AG09309 (cell line): Measurements from ENCODE around the gene DAAM2.

Experiments used
- DNase-seq: peaks from one replicate; pipeline ENCODE4 v3.0.0-alpha.2; 2010; ENCODE audit warnings: low read depth
- H3K4me3 ChIP-seq: 2 replicates; pipeline ENCODE4 v1.5.1; 2011; ENCODE audit warnings: mild to moderate bottlenecking, low read depth, low read length, moderate library complexity; ENCODE audit not compliant: control insufficient read depth
- TF ChIP-seq, protein P1 (sequence below): IDR thresholded peaks from 2 replicates; pipeline ENCODE4 v1.5.1; 2011; ENCODE audit warnings: mild to moderate bottlenecking, low read depth, low read length, inconsistent platforms; ENCODE audit not compliant: insufficient read depth, control insufficient read depth; ENCODE audit errors: missing control alignments

DAAM2 gene

GRCh38 chr6:39791850-39792539 is at the start of gene DAAM2:
Gene DAAM2, plus strand, starts transcription at chr6:39792376. Its CDS starts 63,927 bp downstream, at chr6:39856303.
- TF ChIP-seq, protein P1, sequence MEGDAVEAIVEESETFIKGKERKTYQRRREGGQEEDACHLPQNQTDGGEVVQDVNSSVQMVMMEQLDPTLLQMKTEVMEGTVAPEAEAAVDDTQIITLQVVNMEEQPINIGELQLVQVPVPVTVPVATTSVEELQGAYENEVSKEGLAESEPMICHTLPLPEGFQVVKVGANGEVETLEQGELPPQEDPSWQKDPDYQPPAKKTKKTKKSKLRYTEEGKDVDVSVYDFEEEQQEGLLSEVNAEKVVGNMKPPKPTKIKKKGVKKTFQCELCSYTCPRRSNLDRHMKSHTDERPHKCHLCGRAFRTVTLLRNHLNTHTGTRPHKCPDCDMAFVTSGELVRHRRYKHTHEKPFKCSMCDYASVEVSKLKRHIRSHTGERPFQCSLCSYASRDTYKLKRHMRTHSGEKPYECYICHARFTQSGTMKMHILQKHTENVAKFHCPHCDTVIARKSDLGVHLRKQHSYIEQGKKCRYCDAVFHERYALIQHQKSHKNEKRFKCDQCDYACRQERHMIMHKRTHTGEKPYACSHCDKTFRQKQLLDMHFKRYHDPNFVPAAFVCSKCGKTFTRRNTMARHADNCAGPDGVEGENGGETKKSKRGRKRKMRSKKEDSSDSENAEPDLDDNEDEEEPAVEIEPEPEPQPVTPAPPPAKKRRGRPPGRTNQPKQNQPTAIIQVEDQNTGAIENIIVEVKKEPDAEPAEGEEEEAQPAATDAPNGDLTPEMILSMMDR, result peak; percentile 16
- peak within 1 kb of the TSS; percentile 71 for H3K4me3 ChIP-seq
- DNase-seq, result no peak

DNA sequence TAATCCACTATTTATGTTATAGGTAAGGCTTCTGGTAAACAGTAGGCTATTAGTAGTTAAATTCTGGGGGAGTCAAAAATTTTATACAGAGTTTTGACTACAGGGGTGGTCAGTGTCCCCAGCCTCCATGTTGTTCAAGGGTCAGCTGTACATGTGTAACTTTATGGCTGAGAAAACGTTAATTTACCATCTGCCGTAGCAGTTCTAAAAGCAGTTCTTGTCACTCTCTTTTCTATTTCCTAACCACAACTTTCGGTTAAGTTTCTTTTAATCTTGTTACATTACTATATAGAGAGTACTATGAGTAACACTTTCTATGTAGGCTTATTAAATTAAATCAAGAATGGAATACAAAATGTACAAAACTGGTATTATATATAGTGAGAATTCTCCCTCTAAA is 45.4 kb upstream of the DAAM2 start:
- no peak for DNase-seq
- no peak overlapping the region for H3K4me3 ChIP-seq
- TF ChIP-seq, protein P1, result no peak

- TF ChIP-seq, protein P1, result no peak
- DNase-seq, result no peak
- H3K4me3 ChIP-seq, result no peak overlapping the region
Observed at GRCh38 chr6:39752835-39753724, 39.1 kb upstream of the DAAM2 start.

GRCh38 chr6:39753725-39754045 is 38.5 kb upstream of the DAAM2 start:
- H3K4me3 ChIP-seq, result no peak overlapping the region
- TF ChIP-seq, protein P1, result no peak
- no peak for DNase-seq

DNA sequence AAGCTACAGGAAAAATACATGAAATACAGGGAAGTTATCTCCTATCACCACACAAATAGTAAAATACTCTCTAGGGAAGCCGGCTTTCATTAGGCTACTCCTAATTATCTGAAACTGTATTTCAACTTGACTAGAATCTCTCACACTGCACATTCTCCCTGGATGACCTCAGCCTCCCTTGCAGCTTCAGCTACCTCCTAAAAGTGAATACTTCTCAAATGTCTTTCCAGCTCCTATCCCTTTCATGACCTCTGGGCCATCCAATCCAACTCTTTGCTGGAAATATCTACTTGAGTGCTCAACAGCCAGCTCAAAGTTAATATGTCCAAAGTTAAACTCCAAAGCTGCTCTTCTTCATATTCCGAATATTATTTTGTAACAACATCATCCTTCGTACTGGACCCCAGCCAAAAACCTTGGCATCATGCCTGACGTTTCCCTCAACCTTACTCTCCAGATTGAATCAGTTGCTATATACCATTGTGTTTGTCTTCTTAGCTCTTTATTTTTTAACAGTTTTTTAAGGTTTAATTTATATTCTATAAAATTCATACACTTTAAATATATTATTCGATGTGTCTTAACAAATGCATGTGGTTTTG is 37.6 kb upstream of the DAAM2 start:
- no peak overlapping the region for H3K4me3 ChIP-seq
- DNase-seq, result no peak
- TF ChIP-seq, protein P1, result no peak

GRCh38 chr6:39755231-39755630 is 36.9 kb upstream of the DAAM2 start:
- DNase-seq, result no peak
- TF ChIP-seq, protein P1, result no peak
- no peak overlapping the region for H3K4me3 ChIP-seq
